Measurements from ENCODE around the gene EDC4. TPM values are rescaled to one million over a fixed set of nuclear protein-coding genes. Genes with fewer than 3 reads are reported as not detected.
A peak's percentile ranks its signal among the peaks of the same experiment; 100 is the strongest.

Gene EDC4
- total and polyA plus RNA-seq, 2 of the 13 experiments (the other 11 are each of a cell fraction or from before 2014, with no cell fraction given), result 51.4 to 59.1 TPM

DNA sequence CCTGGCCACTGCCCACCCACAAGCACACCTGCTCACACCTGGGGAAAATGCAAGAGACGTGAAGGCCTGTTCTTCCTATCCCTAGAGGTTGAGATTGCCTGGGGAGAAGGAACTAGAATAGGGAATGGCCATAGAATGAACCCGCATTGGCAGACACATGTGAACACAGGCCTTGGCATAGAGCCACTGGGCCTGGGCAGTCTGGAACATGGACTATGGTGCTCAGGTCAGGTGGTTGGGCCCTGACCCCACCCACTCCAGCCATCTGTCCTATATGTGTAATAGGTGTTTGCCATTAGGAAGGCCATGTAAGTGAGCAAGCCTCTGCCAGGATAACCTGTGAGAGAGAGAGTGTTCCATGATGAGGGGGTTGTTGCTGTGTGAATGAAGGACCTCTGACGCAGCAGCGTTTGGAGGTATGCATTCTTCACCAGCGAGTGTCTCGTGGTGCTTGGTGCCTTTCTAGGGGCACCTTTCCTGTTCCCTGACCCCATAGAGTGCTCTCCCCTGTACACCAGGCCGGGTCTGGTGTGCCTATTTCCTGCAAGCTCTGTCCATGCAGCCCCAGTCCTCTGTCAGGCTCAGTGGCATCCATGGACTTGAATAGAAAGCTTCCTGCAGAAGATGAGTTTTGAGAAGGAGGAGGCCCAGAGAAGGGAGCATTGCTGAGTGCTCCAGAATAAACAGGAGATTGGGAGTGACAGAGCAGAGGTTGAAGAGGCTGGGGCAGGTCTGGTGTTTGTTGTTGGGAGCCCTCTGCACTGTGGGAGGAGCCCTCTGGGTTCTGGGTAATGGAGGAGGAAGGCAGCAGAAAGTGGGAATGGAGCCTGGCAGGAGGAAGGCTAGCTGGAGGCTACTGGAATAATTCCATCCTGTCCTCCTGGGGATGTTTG is 43.2 kb downstream of the EDC4 start (continued):
- TF ChIP-seq ZNF672 (CRISPR knock-in tag; IDR thresholded peaks at IDR 0.05) (no peak), MIER2 (CRISPR knock-in tag; IDR thresholded peaks at IDR 0.05) (no peak), SALL2 (CRISPR knock-in tag; IDR thresholded peaks at IDR 0.05) (no peak), ZNF703 (CRISPR knock-in tag; IDR thresholded peaks at IDR 0.05; ENCODE audit: borderline replicate concordance) (no peak), ZNF12 (CRISPR knock-in tag; IDR thresholded peaks at IDR 0.05) (no peak), PLRG1 (conservative IDR thresholded peaks at IDR 0.05) (no peak), BCL6 (CRISPR knock-in tag; IDR thresholded peaks at IDR 0.05) (no peak), PCBP2 (optimal IDR thresholded peaks at IDR 0.05; ENCODE audit: low read depth, low read length, poor library complexity, severe bottlenecking) (no peak), HHEX (CRISPR knock-in tag; IDR thresholded peaks at IDR 0.05) (no peak), ZNF556 (CRISPR knock-in tag; IDR thresholded peaks at IDR 0.05; ENCODE audit: borderline replicate concordance) (no peak), SMARCE1 (IDR thresholded peaks at IDR 0.05; ENCODE audit: borderline replicate concordance) (no peak), FOSL1 (CRISPR knock-in tag; IDR thresholded peaks at IDR 0.05; ENCODE audit: borderline replicate concordance) (no peak), TCF7 (IDR thresholded peaks at IDR 0.05; ENCODE audit: low read depth) (no peak), ZNF749 (CRISPR knock-in tag; IDR thresholded peaks at IDR 0.05; ENCODE audit: borderline replicate concordance) (no peak), ZNF816 (CRISPR knock-in tag; IDR thresholded peaks at IDR 0.05; ENCODE audit: borderline replicate concordance) (no peak), RELA (CRISPR knock-in tag; IDR thresholded peaks at IDR 0.05) (no peak), ZNF570 (CRISPR knock-in tag; IDR thresholded peaks at IDR 0.05; ENCODE audit: borderline replicate concordance) (no peak)
- TF ChIP-seq, protein P1, sequence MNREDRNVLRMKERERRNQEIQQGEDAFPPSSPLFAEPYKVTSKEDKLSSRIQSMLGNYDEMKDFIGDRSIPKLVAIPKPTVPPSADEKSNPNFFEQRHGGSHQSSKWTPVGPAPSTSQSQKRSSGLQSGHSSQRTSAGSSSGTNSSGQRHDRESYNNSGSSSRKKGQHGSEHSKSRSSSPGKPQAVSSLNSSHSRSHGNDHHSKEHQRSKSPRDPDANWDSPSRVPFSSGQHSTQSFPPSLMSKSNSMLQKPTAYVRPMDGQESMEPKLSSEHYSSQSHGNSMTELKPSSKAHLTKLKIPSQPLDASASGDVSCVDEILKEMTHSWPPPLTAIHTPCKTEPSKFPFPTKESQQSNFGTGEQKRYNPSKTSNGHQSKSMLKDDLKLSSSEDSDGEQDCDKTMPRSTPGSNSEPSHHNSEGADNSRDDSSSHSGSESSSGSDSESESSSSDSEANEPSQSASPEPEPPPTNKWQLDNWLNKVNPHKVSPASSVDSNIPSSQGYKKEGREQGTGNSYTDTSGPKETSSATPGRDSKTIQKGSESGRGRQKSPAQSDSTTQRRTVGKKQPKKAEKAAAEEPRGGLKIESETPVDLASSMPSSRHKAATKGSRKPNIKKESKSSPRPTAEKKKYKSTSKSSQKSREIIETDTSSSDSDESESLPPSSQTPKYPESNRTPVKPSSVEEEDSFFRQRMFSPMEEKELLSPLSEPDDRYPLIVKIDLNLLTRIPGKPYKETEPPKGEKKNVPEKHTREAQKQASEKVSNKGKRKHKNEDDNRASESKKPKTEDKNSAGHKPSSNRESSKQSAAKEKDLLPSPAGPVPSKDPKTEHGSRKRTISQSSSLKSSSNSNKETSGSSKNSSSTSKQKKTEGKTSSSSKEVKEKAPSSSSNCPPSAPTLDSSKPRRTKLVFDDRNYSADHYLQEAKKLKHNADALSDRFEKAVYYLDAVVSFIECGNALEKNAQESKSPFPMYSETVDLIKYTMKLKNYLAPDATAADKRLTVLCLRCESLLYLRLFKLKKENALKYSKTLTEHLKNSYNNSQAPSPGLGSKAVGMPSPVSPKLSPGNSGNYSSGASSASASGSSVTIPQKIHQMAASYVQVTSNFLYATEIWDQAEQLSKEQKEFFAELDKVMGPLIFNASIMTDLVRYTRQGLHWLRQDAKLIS (CRISPR knock-in tag; IDR thresholded peaks at IDR 0.05), result no peak
- TF ChIP-seq, protein P2, sequence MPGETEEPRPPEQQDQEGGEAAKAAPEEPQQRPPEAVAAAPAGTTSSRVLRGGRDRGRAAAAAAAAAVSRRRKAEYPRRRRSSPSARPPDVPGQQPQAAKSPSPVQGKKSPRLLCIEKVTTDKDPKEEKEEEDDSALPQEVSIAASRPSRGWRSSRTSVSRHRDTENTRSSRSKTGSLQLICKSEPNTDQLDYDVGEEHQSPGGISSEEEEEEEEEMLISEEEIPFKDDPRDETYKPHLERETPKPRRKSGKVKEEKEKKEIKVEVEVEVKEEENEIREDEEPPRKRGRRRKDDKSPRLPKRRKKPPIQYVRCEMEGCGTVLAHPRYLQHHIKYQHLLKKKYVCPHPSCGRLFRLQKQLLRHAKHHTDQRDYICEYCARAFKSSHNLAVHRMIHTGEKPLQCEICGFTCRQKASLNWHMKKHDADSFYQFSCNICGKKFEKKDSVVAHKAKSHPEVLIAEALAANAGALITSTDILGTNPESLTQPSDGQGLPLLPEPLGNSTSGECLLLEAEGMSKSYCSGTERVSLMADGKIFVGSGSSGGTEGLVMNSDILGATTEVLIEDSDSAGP (CRISPR knock-in tag; IDR thresholded peaks at IDR 0.05; ENCODE audit: borderline replicate concordance), result peak; percentile 40; the same call in 1 of the 2 replicates
- TF ChIP-seq, protein P3, sequence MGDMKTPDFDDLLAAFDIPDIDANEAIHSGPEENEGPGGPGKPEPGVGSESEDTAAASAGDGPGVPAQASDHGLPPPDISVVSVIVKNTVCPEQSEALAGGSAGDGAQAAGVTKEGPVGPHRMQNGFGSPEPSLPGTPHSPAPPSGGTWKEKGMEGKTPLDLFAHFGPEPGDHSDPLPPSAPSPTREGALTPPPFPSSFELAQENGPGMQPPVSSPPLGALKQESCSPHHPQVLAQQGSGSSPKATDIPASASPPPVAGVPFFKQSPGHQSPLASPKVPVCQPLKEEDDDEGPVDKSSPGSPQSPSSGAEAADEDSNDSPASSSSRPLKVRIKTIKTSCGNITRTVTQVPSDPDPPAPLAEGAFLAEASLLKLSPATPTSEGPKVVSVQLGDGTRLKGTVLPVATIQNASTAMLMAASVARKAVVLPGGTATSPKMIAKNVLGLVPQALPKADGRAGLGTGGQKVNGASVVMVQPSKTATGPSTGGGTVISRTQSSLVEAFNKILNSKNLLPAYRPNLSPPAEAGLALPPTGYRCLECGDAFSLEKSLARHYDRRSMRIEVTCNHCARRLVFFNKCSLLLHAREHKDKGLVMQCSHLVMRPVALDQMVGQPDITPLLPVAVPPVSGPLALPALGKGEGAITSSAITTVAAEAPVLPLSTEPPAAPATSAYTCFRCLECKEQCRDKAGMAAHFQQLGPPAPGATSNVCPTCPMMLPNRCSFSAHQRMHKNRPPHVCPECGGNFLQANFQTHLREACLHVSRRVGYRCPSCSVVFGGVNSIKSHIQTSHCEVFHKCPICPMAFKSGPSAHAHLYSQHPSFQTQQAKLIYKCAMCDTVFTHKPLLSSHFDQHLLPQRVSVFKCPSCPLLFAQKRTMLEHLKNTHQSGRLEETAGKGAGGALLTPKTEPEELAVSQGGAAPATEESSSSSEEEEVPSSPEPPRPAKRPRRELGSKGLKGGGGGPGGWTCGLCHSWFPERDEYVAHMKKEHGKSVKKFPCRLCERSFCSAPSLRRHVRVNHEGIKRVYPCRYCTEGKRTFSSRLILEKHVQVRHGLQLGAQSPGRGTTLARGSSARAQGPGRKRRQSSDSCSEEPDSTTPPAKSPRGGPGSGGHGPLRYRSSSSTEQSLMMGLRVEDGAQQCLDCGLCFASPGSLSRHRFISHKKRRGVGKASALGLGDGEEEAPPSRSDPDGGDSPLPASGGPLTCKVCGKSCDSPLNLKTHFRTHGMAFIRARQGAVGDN (CRISPR knock-in tag; IDR thresholded peaks at IDR 0.05), result peak; percentile 49
